ENCODE results near the gene SLC29A3. TPM values are rescaled to one million over a fixed set of nuclear protein-coding genes. Genes with fewer than 3 reads are reported as not detected.

The SLC29A3 gene
- total and polyA plus RNA-seq, 2 of the 8 experiments (the other 6 are each of a cell fraction or from before 2014, with no cell fraction given) = 14.0 to 24.6 TPM

GRCh38 chr10:71303569-71303907 lies 15.5 kb upstream of the SLC29A3 start:
- H3K18ac ChIP-seq (ENCODE audit: extremely low read depth, low read length) = no peak overlapping the region
- ChIA-PET POLR2A (ENCODE audit: partially characterized antibody) (interaction anchor here (1.6 kb wide), 1 partner anchor 26 kb away, joined by 3 read pairs; no protein-coding TSS in a partner anchor), CTCF (ENCODE audit: partially characterized antibody) (interaction anchor here (0.6 to 4.4 kb wide), 17 partner anchors 10 to 697 kb away, joined by 3 to 35 read pairs (median 4); partner anchors contain the start of gene SLC29A3)
- no peak overlapping the region for H3K27ac ChIP-seq (ENCODE audit: low read depth, low read length)
- no peaks in the 10 kb centered on the region for H3K79me1 ChIP-seq (ENCODE audit: low read depth, low read length)
- FAIRE-seq (no peak), DNase-seq (ENCODE audit: low read depth in 1 of 2, low spot score in 2 of 2) (no peak)
- no peak overlapping the region for H3K56ac ChIP-seq (replicated peaks; ENCODE audit: insufficient read length, low read depth, low read length)
- no peak overlapping the region for H2BK120ac ChIP-seq (replicated peaks; ENCODE audit: low read depth, low read length)
- no peaks in the 10 kb centered on the region for H3K9me3 ChIP-seq (ENCODE audit: insufficient read depth in 2 of 2, low read depth in 1 of 2, low read length in 1 of 2)
- peaks cover 2% of the 10 kb centered on the region; the same call in 1 of the 2 replicates for H3K23me2 ChIP-seq (ENCODE audit: low read depth, low read length)
- H4K20me1 ChIP-seq (replicated peaks in 1 of 2; ENCODE audit: control insufficient read depth in 1 of 2, insufficient read depth in 2 of 2, low read length in 2 of 2) = peaks cover 2 to 3% of the 10 kb centered on the region in 2 experiments
- H2BK15ac ChIP-seq (ENCODE audit: low read length) = no peak overlapping the region
- no peak overlapping the region for H3K9ac ChIP-seq (replicated peaks in 1 of 4; ENCODE audit: extremely low read depth in 1 of 4, low read depth in 3 of 4, low read length in 3 of 4)
- no peak overlapping the region; the same call in 1 of the 2 replicates for H2AK5ac ChIP-seq (ENCODE audit: low read depth, low read length)
- H4K91ac ChIP-seq (replicated peaks; ENCODE audit: insufficient read length, low read length) = no peak overlapping the region
- no peak overlapping the region for H2BK12ac ChIP-seq (ENCODE audit: low read depth, low read length)
- H3K4me1 ChIP-seq (replicated peaks in 1 of 4; ENCODE audit: control insufficient read depth in 3 of 4, insufficient read depth in 4 of 4, low read length in 3 of 4) = peaks cover 0 to 4% (median 0%) of the 10 kb centered on the region in 4 experiments; a peak in 3 of 7 replicates
- 29% methylated on average over 1 of the region's 1 CpG; no CpG with 5 or more reads in 1 of the 2 experiments for WGBS, 2 experiments (ENCODE audit: extremely low coverage in 1 of 2, insufficient coverage in 1 of 2, insufficient read length in 1 of 2, insufficient replicate concordance in 2 of 2, low coverage in 1 of 2, low lambda C conversion rate in 2 of 2, missing lambda C conversion rate in 1 of 2)
- H4K5ac ChIP-seq (ENCODE audit: insufficient read length, low read depth, low read length) = no peak overlapping the region
- no peak overlapping the region for H2AFZ ChIP-seq (ENCODE audit: low read length)
- no peak overlapping the region for H3K23ac ChIP-seq (ENCODE audit: insufficient read length)
- no peak overlapping the region for H2BK20ac ChIP-seq (ENCODE audit: low read length)
- H3K79me2 ChIP-seq (ENCODE audit: control insufficient read depth in 1 of 2, insufficient read depth in 2 of 2, low read length in 2 of 2) = no peaks in the 10 kb centered on the region
- peaks cover 2 to 9% (median 4%) of the 10 kb centered on the region in 4 experiments; a peak in 4 of 8 replicates for H3K36me3 ChIP-seq (ENCODE audit: control insufficient read depth in 2 of 4, insufficient read depth in 4 of 4, low read length in 3 of 4)
- H3K4me2 ChIP-seq (ENCODE audit: insufficient read depth in 1 of 2, low read depth in 2 of 2, low read length in 2 of 2) = no peak overlapping the region
- H3K4me3 ChIP-seq (ENCODE audit: extremely low read depth in 1 of 4, insufficient read depth in 2 of 4, low read depth in 3 of 4, low read length in 4 of 4) = no peak overlapping the region
- H3K4ac ChIP-seq (replicated peaks; ENCODE audit: insufficient read length, low read depth, low read length) = peak overlapping the region; percentile 23
- H3K14ac ChIP-seq (ENCODE audit: insufficient read length) = no peak overlapping the region
- H3K27me3 ChIP-seq (replicated peaks in 1 of 4; ENCODE audit: control insufficient read depth in 3 of 4, extremely low read depth in 1 of 4, insufficient read depth in 3 of 4, low read length in 3 of 4) = no peaks in the 10 kb centered on the region
- H2BK5ac ChIP-seq (ENCODE audit: low read depth, low read length) = no peak overlapping the region
- H4K8ac ChIP-seq (ENCODE audit: extremely low read depth, insufficient read depth, low read length) = no peak overlapping the region
- TF ChIP-seq SRF (IDR thresholded peaks at IDR 0.05; ENCODE audit: low read depth, low read length) = no peak
- no peak for TF ChIP-seq FOSL1 (IDR thresholded peaks at IDR 0.05; ENCODE audit: insufficient read depth, low read depth, low read length)
- no peak for TF ChIP-seq BRCA1 (IDR thresholded peaks at IDR 0.05; ENCODE audit: low read depth, low read length)
- no peak for TF ChIP-seq RAD21 (IDR thresholded peaks at IDR 0.05 in 1 of 2, conservative IDR thresholded peaks at IDR 0.05 in 1 of 2; ENCODE audit: low read depth in 2 of 2, low read length in 2 of 2)
- no peak for TF ChIP-seq RFX5 (IDR thresholded peaks at IDR 0.05; ENCODE audit: borderline replicate concordance, low read depth, low read length)
- TF ChIP-seq CTCF (IDR thresholded peaks at IDR 0.05; ENCODE audit: control extremely low read depth in 1 of 3, insufficient read depth in 1 of 3, low read depth in 1 of 3, low read length in 3 of 3) = no peak
- no peak for TF ChIP-seq EZH2 (IDR thresholded peaks at IDR 0.05; ENCODE audit: low read depth, low read length, severe bottlenecking)
- TF ChIP-seq HDAC2 (IDR thresholded peaks at IDR 0.05; ENCODE audit: borderline replicate concordance in 1 of 2, low read depth in 2 of 2, low read length in 2 of 2) = no peak
- no peak for TF ChIP-seq GTF2F1 (IDR thresholded peaks at IDR 0.05; ENCODE audit: borderline replicate concordance, low read depth, low read length)
- no peak for TF ChIP-seq SIX5 (IDR thresholded peaks at IDR 0.05; ENCODE audit: low read depth, low read length)
- TF ChIP-seq CEBPB (IDR thresholded peaks at IDR 0.05; ENCODE audit: low read depth, low read length) = no peak

Measured in H1 (cell line).